OCI-LY1 (cell line): ENCODE results near the gene GADD45G.

Source experiments
- H2AFZ ChIP-seq: fragments of 200-600 bp; sonication (generic), shearing (Covaris generic); 2 replicates; pipeline ENCODE4 v1.6.0; 2014; ENCODE audit warnings: antibody characterized with exemption, mild to moderate bottlenecking, low read length
- H3F3A ChIP-seq: fragments of 200-600 bp; sonication (generic), shearing (Covaris generic); 2 replicates; pipeline ENCODE4 v1.6.0; 2014; ENCODE audit warnings: mild to moderate bottlenecking, antibody characterized with exemption, low read length, moderate library complexity; ENCODE audit not compliant: insufficient read depth
- H3K27ac ChIP-seq: fragments of 200-600 bp; sonication (generic); 2 replicates; pipeline ENCODE4 v1.5.1; 2014; ENCODE audit warnings: low read length, mixed run types, mild to moderate bottlenecking, low read depth; ENCODE audit not compliant: poor library complexity, severe bottlenecking
- H3K27me3 ChIP-seq: fragments of 200-600 bp; sonication (generic); 2 replicates; pipeline ENCODE4 v1.6.0; 2014; ENCODE audit warnings: antibody characterized with exemption, mild to moderate bottlenecking, low read length, moderate library complexity; ENCODE audit not compliant: insufficient read depth
- H3K36me3 ChIP-seq: fragments of 200-600 bp; sonication (generic); 2 replicates; pipeline ENCODE4 v1.6.1; 2014; ENCODE audit warnings: mild to moderate bottlenecking, antibody characterized with exemption, low read length, moderate library complexity, mixed read lengths; ENCODE audit not compliant: insufficient read depth
- H3K4me1 ChIP-seq: fragments of 200-600 bp; sonication (generic); 2 replicates; pipeline ENCODE4 v1.5.1; 2014; ENCODE audit warnings: mild to moderate bottlenecking, low read length, moderate library complexity; ENCODE audit not compliant: insufficient read depth, severe bottlenecking
- H3K4me2 ChIP-seq: fragments of 200-600 bp; sonication (generic), shearing (Covaris generic); 2 replicates; pipeline ENCODE4 v1.6.1; 2014; ENCODE audit warnings: low read length
- H3K4me3 ChIP-seq: fragments of 200-600 bp; sonication (generic); 2 replicates; pipeline ENCODE4 v1.5.1; 2014; ENCODE audit warnings: low read length, low read depth, mild to moderate bottlenecking, mixed read lengths; ENCODE audit not compliant: poor library complexity, severe bottlenecking
- H3K79me2 ChIP-seq: fragments of 200-600 bp; shearing (Covaris generic); 2 replicates; pipeline ENCODE4 v1.6.1; 2016; ENCODE audit warnings: mixed run types, low read length, mixed read lengths; ENCODE audit not compliant: insufficient read depth
- H3K9ac ChIP-seq: fragments of 200-600 bp; sonication (generic), shearing (Covaris generic); 2 replicates; pipeline ENCODE4 v1.6.1; 2014; ENCODE audit warnings: mild to moderate bottlenecking, low read length, mixed read lengths
- H3K9me2 ChIP-seq: fragments of 200-600 bp; sonication (generic), shearing (Covaris generic); 2 replicates; pipeline ENCODE4 v1.6.1; 2014; ENCODE audit warnings: low read depth, mild to moderate bottlenecking, low read length, mixed read lengths
- H3K9me3 ChIP-seq: fragments of 200-600 bp; shearing (Covaris generic); 2 replicates; pipeline ENCODE4 v1.6.1; 2014; ENCODE audit warnings: low read length, mixed read lengths
- H4K20me1 ChIP-seq: fragments of 200-600 bp; sonication (generic), shearing (Covaris generic); 2 replicates; pipeline ENCODE4 v1.6.0; 2016; ENCODE audit warnings: mild to moderate bottlenecking, low read length; ENCODE audit not compliant: insufficient read depth
- CTCF ChIP-seq: fragments of 200-600 bp; sonication (generic), shearing (Covaris generic); IDR thresholded peaks from 2 replicates; pipeline ENCODE4 v1.5.1; 2017; ENCODE audit warnings: mild to moderate bottlenecking, antibody characterized with exemption, low read length, moderate library complexity, mixed read lengths
- EZH2 ChIP-seq: fragments of 200-600 bp; sonication (generic), shearing (Covaris generic); IDR thresholded peaks from 2 replicates; pipeline ENCODE4 v1.8.0; 2017; ENCODE audit warnings: borderline replicate concordance, mixed run types, mild to moderate bottlenecking, antibody characterized with exemption, low read length, moderate library complexity, mixed read lengths

GADD45G gene

DNA sequence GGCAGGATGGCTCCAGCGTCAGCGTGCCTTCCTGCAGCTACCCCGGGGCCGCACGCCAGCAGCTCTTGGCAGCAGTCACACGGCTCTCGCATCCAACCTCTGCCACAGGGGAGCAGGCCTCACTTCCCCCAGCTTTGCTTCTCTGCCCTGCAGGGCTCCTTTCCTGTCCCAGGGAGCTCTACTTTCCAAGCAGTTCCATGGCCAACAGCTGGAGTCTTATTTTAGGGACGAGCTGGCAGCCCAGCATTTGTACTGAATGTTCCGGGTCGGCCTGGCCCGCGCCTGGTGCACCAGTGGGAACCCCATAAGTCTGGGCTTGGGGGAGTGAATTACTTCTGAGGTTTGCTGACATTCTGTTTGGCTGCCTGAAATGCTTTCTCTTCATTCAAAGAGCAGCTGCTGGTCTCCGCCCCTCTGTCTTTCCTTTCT, 34.6 kb downstream of the GADD45G start:
- Histone ChIP-seq H3K27ac (no peak overlapping the region), H3K4me3 (no peak overlapping the region), H3K79me2 (no peaks in the 10 kb centered on the region), H3K36me3 (no peaks in the 10 kb centered on the region), H3K9ac (no peak overlapping the region), H3K4me1 (no peaks in the 10 kb centered on the region), H3F3A (no peaks in the 10 kb centered on the region), H3K9me2 (no peaks in the 10 kb centered on the region), H3K4me2 (no peak overlapping the region), H2AFZ (no peak overlapping the region), H3K27me3 (no peaks in the 10 kb centered on the region), H3K9me3 (no peaks in the 10 kb centered on the region), H4K20me1 (no peaks in the 10 kb centered on the region)
- TF ChIP-seq CTCF (no peak), EZH2 (no peak)

GRCh38 chr9:89639961-89640360, 35.1 kb downstream of the GADD45G start:
- no peak overlapping the region for H3K27ac ChIP-seq
- H2AFZ ChIP-seq, result no peak overlapping the region
- no peak overlapping the region for H3K4me2 ChIP-seq
- H3K9me2 ChIP-seq, result no peaks in the 10 kb centered on the region
- no peaks in the 10 kb centered on the region for H3K27me3 ChIP-seq
- H3K9me3 ChIP-seq, result no peaks in the 10 kb centered on the region
- no peaks in the 10 kb centered on the region for H4K20me1 ChIP-seq
- no peaks in the 10 kb centered on the region for H3K4me1 ChIP-seq
- TF ChIP-seq CTCF (no peak), EZH2 (no peak)
- no peaks in the 10 kb centered on the region for H3F3A ChIP-seq
- H3K4me3 ChIP-seq, result no peak overlapping the region
- no peak overlapping the region for H3K9ac ChIP-seq
- H3K36me3 ChIP-seq, result no peaks in the 10 kb centered on the region
- H3K79me2 ChIP-seq, result no peaks in the 10 kb centered on the region

DNA sequence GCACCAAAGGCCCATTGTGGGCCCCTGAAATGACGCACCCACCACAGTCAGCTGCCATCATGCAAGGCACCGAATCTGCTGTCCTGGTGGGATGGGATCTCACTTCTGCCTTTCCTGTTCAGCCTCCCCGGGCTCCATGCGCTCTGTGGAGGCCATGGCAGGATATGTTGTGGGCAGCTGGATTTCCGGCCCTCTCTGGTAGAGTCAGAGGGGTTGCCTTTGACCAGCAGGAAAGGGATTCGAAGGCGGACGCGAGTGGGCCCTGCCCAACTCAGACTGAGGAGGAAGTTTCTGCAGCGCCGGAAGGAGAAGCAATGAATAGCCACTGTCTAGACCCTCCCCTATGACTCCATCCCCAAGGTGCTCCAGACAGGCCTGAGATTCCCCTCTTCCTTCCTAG, 35.5 kb downstream of the GADD45G start:
- Histone ChIP-seq H3F3A (no peaks in the 10 kb centered on the region), H3K9me3 (no peaks in the 10 kb centered on the region), H3K4me2 (no peak overlapping the region), H3K4me1 (no peaks in the 10 kb centered on the region), H4K20me1 (no peaks in the 10 kb centered on the region), H3K27ac (no peak overlapping the region), H3K9ac (no peak overlapping the region), H3K9me2 (no peaks in the 10 kb centered on the region), H3K79me2 (no peaks in the 10 kb centered on the region), H3K4me3 (no peak overlapping the region), H3K27me3 (no peaks in the 10 kb centered on the region), H3K36me3 (no peaks in the 10 kb centered on the region), H2AFZ (no peak overlapping the region)
- TF ChIP-seq CTCF (no peak), EZH2 (no peak)
